Right hindlimb (tissue), 1 donor: ENCODE results near the gene GAL3ST1.
A peak's percentile ranks its signal among the peaks of the same experiment; 100 is the strongest.
"Not testable (repeated sequence)": the region's sequence is repeated elsewhere in the genome, so short reads cannot be mapped to it uniquely, and the experiment has no call there.

Source experiments
- DNase-seq: peaks from one replicate; pipeline ENCODE4 v3.0.0-alpha.2; 2018

Gene GAL3ST1

DNA sequence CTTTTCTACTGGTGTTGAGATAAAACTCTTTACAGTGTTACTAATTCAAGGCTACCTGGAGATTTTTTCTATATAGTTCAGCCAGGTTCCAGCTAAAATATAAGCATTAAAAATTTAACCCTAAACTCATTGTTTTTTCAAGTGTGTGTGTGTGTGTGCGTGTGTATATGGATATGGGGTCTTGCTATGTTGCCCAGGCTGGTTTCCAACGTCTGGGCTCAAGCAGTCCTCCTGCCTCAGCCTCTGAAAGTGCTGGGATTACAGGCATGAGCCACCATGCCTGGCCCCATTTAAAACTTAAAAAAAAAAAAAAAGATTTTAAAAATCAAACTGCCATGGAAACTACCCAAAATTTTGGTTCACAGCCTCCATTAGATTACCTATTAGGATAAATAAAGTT is 21.7 kb upstream of the GAL3ST1 start:
- DNase-seq: no peak

DNA sequence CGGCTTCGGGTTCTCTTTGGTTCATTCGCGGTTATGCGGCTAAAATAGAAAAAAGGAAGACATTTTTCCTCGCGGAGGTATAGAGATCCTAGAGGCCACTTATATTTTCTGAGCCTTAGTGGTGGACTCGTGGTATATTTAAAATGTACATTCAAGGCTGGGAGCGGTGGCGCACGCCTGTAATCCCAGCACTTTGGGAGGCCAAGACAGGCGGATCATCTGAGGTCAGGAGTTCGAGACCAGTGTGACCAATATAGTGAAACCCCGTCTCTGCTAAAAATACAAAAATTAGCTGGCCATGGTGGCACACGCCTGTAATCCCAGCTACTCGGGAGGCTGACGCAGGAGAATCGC is 17.9 kb upstream of the GAL3ST1 start:
- not testable (repeated sequence) for DNase-seq

GRCh38 chr22:30591588-30592359 is 17.3 kb upstream of the GAL3ST1 start, which contains the start of gene PES1:
Gene PES1 (minus strand): TSS chr22:30591910. CDS start chr22:30591833, 77 bp downstream.
- peak; percentile 97 for DNase-seq

- no peak for DNase-seq
Observed at GRCh38 chr22:30591191-30591587, 16.7 kb upstream of the GAL3ST1 start.

DNA sequence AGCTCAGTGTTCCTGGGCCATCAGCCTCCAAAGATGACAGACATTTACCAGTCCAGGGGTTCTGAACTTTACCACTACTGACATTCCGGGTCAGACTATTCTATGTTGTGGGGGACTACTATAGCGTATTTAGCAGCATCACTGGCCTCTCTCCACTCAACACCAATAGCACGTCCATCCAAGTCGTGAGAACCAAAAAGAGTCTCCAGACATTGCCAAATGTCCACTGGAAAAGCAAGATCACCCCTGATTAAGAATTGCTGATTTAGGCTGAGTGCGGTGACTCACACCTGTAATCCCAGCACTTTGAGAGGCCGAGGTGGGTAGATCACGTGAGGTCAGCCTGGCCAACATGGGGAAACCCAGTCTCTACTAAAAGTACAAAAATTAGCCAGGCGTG is 11.9 kb upstream of the GAL3ST1 start:
- no peak for DNase-seq

DNA sequence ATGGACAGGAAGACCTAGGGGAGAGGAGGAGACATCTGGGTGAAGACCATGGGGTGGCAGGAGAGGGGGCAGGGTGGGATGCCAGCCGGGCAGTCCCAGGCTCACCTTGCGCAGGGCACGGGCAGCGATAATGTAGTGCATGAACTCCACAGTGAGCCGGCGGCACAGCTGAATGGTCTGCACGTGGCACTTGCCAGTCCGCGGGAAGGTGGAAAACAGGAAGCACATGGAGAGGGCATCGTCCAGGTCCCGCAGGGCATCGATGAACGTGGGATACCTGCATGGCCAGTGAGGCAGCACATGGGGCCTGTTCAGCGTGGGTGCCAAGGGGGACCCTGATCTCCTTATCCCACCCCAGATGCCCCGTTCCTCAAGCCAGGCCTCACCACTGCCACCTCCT is 10.0 kb upstream of the GAL3ST1 start:
- DNase-seq: no peak

DNA sequence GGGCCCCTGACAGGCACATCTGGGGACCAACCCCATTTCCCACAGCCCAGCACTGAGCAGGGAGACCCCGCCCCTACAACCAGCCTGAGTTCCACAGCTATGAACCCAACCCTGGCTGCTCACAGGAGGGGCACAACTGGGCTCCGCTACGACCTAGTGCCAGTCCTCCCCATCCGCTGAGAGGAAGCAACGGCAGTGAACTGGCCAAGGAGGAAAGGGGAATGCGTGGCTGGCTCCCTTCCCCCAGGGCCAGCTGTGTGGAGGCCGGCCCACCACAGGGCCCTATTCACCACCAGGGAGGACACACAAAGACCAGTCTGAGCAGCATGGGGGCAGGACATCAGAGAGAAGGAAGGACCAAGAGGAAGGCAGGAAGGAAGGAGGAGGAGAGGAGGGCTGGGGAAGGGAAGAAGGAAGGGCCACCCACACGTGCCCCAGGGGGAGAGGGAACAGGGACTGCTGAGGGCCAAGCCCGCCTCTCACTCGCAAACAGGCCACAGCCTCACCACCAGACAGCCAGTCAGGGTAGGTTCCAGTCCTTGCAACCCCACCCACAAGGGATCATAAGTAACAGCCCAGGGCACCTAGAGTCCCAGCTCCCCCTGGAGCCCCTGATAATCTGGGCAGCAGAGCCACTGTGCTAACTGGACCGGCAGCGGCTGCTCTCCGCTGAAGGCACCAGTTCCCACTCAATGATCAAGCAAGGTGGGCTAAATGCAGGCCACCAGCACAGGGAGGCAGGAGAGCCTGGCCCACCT is 8.5 kb upstream of the GAL3ST1 start:
- no peak for DNase-seq

GRCh38 chr22:30582051-30582450 is 7.6 kb upstream of the GAL3ST1 start:
- no peak for DNase-seq

- DNase-seq: no peak
Observed at GRCh38 chr22:30580896-30581295, 6.4 kb upstream of the GAL3ST1 start.

GRCh38 chr22:30578481-30578880 is 4.0 kb upstream of the GAL3ST1 start:
- DNase-seq: no peak

DNA sequence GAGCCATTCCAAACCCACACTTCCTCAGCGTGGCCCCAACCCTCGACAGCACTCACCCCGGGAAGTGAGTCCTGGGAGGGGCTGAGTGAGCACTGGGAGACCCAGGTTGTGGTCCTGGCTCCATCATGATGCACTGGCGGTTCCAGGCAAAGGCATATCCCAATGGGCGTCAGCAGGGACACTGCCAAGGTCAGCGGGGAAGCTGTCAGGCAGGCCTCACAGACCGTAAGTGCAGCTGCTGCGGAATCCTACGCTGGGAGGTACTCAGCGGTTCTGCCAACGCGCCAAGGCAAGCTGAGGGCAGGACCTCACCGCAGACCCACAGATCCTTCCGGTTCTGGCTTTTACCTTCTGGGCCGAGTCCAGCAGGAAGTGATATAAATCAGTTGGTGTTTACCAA is 1.4 kb upstream of the GAL3ST1 start:
- DNase-seq: peak; percentile 39

DNA sequence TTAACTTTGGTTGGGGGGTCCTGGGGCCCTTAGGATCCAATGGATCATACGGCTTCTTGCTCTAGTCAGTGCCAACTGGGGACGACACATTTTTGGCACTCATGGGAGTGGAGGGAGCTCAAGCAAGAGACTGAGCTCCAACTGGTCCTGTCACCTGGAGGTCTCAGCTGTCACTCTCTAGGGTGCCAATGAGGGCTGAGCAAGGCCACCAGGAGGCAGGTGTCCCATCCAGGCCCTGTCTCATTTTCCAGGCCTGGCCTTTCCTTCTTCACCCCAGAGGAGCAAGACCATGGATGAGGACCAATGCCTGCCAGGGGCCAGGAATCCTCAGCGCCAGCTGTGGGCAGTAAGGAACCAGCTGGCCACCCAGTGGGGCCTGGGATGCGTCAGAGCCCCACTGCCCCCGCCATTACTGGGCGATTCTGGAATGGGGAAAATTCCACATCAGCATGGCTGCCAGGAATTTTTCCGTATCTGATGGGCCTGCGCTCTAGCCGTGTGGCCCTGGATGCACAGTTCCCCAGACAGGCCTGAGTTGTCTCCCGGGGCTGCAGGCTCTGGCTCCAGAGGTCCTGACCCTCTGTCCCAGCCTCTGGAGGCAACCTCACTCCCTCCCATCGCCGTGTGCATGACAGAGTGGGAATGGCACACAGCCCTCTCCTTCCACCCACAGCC is 669 bp upstream of the GAL3ST1 start:
- peak; percentile 77 for DNase-seq

- peak; percentile 53 for DNase-seq
Observed at GRCh38 chr22:30573594-30574094, 821 bp downstream of the GAL3ST1 start.

DNA sequence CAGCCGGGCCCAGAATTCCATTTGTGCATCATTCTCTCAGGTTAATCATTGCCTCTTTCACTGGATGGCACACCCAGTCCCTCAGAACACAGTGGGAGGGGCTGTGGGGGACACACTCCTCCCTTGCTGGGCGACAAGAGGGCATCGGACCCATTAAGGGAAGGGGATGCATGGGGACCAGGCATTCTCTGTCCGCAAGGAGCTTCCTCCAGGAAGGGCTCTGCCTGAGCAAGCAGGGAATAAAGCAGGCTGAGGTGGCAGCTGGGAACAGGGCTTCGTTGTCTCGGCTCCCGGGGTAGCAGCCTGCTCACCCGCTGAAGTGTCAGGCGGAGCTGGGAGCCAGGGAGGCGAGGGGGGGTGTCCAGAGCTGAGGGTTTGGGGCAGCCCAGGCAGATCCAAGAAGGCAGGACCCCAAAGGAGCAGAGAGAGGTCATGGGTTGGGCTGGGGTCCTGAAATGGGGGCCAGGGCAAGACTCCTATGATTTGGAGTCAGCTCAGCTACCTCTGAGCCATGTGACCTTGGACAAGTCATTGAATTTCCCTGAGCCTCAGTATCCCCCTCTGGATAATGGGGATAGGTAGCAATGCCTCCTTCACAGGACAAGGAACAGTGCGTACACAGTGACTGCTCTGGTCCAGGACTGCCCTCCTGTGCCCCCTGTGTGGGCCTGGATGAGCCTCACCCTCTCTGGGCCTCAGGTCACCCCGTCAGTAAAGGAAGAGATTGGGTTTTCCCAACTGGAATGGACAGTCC is 1.4 kb downstream of the GAL3ST1 start:
- DNase-seq: no peak

DNA sequence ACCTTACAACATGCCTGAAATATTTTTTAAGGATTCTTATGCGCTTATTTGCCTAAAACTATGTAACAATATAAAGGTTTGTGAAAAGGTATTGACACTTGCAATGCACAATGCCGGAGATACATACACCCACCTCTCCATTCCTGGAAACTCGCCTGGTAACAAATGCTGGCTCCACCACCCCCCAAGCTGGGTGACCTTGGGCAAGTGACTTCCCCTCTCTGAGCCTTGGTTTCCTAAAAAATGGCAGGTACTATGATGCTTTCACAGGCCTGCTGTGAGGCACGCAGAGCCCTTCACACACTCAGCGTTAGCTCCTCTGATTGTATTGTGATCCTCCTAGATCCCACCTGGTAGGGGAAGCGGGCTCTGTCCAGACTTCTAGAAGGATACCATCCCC is 2.3 kb downstream of the GAL3ST1 start:
- DNase-seq: no peak

DNA sequence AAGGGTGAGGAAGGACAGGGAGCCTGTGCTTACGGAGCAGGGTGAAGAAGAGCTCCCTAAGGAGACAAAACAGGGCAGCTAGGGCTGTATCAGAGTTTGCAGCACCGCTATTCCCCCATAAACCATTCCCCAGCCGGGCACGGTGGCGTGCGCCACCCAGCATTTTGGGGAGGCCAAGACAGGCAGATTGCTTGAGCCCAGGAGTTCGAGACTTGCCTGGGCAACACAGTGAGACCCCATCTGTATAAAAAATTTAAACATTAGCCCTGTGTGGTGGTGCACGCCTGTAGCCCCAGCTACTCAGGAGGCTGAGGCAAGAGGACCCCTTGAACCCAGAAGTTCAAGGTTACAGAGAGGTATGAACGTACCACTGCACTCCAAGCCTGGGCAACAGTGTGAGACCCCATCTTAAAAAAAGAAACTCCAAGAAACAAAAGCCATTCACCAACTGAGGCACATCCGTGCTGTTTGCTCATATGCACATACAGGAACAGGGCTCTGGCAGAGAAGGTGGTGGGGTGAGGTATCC is 4.7 kb downstream of the GAL3ST1 start:
- DNase-seq: no peak

- no peak for DNase-seq
Observed at GRCh38 chr22:30568137-30568805, 6.2 kb downstream of the GAL3ST1 start.

DNA sequence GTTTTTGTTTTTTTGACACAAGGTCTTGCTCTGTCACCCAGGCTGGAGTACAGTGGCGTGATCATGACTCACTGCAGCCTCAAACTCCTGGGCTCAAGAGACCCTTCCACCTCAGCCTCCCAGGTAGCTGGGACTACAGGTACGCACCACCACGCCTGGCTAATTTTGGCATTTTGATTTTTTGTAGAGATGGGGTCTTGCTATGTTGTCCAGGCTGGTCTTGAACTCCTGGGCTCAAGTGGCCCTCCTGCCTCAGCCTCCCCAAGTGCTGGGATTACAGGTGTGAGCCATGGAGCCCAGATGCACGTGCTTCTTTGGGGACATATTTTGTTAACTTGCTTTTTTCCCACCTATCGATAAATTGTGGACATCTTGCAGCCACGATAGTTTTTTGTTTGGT is 7.2 kb downstream of the GAL3ST1 start:
- not testable (repeated sequence) for DNase-seq

DNA sequence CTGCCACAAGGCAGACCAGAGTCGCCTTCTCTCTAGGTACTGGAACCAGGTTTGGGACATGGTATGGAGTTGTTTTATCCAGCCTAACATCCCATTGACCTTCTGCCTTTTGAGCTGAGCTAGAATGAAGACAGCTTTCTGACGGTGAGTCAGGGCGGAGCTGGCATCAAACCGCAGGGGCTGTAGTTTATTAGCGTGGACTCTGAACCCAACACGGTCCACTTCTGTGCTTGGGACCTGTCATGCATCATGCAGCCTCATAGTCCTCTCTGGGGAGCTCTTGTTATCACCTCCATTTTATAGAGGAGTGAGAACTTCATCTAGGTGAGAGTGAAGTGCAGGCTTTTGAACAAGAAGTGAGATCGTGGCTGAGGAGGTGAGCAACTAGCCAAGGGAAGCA is 8.3 kb downstream of the GAL3ST1 start:
- DNase-seq: no peak

- no peak for DNase-seq
Observed at GRCh38 chr22:30565341-30565740, 9.1 kb downstream of the GAL3ST1 start.

- no peak for DNase-seq
Observed at GRCh38 chr22:30564761-30565119, 9.7 kb downstream of the GAL3ST1 start.
